Measurements from ENCODE around the gene IGF2BP1.
"Not testable (repeated sequence)": the region's sequence is repeated elsewhere in the genome, so short reads cannot be mapped to it uniquely, and the experiment has no call there.

Gene IGF2BP1

DNA sequence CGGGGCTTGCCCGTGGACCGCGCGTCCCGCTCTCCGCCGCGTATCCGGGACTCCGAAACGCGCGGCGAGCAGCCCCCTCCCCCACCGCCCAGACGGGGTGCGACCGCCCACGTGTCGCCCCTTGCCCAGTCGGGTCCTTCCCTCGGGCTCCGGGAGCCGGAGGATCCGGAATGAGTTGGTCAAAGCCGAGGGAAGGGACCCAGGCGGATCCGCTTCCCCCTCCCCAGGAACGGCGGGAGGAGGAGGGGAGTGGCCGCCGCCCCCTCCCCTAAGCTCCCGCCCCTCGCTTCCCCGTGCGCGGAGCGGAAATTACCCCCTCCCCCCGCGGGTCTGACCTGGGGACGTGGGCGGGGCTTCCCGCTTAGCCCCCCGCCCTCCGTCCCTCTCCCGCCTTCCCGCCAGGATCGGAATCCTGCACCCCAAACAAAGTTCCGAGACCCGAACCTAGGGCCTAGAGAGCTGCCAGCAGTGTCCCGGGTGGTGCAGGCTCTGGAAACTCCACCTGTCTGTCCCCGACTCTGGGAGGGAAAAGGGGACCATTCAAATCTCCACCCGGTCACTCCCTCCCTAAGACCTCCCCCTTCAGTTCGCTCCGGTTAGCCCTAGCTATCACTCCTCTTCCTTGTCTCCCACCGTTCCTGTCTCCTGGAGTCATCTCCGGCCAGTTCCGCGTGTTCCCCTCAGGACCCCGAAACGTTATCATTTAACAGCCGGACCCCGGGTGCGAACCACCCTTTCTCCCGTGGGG, 1.0 kb upstream of the IGF2BP1 start:
- no peak for DNase-seq (ENCODE audit: low read depth)

DNA sequence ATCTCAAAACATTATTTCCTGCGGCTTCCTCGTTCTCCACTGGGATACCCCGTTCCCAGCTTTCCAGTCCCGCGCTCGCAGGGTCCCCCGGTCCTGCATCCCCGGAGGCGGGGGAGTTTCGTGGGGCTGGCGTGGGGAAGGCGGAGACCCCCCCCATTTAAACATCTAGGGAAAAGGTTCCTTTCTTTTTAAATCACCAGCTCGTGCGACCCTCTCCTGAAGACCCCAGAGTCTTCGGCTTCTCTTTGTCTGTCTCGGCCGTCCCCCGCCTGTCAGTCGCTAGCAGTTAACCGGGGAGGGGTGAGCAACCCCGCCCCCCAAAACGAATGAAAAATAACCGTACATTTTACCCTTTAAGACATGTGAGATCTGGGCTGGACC, 473 bp upstream of the IGF2BP1 start:
- no peak for DNase-seq (ENCODE audit: low read depth)

DNA sequence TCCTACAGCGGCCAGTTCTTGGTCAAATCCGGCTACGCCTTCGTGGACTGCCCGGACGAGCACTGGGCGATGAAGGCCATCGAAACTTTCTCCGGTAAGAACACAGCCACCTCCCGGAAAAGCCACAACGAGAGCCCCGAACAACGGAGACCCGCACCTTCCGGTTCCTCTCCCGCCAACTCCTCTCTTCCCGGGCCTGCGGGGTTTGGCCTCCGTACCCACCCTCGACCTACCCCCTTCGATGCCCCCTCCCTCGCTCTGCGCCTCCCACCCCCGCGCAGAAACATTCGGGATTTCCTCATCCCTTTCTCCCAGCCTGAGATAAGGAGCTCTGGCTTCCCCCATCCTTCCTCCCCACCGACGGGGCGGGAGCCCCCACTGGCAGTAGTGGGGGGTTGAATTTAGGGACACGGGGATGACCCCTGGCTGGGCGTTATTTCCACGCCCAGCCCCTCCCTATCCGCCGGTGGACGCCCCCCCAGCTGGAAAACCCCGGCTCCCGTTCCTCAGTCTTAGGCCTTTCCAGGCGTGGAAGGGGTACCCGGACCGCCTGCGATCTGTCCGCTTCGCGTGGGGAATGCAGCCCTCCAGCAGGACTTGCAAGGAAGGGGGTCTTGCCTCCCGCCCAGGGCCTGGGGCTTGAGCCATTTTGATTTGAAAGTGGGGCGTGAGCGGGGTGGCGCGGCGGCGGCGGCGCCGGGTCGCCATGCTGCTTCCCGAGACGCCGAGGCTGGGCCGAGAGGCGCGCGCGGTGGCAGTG, 822 bp downstream of the IGF2BP1 start:
- peak; percentile 60 for DNase-seq (ENCODE audit: low read depth)

DNA sequence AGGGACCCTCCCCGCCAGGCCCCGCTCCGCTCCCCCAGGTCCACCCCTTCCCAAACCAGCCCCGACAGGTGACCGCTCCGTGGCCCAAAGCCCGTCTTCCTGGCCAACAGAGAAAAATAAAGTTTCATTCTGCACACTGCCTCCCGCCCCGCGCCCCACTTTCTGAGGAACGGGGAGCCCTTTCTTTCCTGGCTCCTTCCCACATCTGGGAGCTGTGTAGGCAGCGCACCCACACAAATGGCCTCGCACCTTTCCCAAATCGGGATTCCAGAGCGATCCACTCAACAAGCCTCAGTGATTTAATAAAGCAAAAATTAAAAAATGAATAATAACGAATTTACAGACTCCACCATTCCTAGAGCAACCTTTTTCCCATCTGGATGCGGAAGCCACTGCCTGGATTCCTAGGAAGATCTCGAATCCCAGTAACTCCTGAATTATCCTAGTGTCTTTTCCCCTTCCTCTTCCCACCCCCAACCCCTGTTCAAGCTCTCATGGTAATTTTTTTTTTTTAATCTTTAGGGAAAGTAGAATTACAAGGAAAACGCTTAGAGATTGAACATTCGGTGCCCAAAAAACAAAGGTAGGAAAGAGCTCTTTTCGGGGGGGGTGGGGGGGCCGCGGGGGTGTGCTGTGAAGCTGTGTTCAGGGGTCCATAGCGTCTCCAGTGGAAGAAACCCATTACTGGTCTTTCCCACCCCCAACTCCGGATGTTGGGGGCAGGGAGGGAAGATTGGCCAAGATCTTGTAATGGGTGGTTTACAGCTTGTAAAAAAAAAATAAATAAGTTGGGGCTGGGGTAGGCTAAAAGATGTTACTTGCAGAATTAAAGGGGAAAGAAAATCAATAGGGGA, 1.6 kb downstream of the IGF2BP1 start:
- peak; percentile 69 for DNase-seq (ENCODE audit: low read depth)

DNA sequence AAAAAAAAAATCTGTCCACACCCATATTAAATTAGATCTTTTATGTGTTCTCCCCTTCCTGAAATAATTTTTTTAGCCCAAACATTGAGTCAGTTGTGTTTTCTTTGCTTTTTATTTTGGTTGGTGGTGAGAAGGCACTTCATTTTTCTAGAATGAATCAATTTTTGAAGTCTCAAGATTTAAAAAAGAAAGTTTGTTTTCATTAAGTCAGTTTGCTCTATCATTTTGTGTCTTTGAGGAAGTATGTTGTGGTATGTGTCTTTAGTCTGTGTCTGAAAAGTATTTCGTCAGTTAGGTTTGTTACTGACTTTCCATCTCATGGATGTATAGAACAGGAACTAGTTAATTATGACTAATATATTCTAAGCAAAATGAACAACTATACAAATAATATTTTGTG, 3.8 kb downstream of the IGF2BP1 start:
- peak; percentile 52 for DNase-seq (ENCODE audit: low read depth)

DNA sequence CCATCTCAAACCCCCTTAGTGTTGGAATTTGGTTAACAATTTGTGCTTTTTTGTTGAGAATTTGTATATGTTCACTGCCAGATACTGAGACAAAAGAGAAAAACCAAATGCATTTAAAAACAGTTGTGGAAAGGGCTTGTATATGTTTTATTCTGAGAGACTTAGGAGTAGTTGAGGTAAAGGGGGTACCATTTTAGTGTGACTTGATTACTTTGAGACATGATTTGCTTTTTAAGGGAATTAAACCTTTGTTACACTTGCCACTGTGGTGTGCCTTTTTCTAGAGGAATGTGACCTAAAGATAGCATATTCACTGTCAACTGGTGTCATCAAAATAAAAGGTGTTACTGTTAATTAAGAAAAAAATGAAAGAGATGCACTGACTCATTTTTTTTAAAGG, 4.5 kb downstream of the IGF2BP1 start:
- no peak for DNase-seq (ENCODE audit: low read depth)

DNA sequence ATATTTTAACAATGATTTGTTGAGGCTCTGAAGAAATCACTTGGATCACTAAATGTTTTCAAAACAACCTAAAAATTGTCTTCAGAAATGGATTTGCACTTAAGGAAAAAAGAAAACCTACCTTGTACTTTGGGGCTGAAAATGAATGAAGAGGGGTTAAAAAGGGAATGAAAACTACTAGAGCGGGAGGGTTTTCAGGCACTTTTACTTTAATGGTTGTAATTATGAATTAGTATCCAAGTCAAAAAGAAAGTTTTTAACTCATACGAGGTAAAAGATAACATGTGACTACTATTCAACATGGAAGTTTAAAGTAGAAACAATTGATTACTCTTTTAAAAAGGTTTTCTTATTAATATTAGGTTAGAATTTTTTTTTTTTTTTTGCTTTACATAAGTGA, 5.1 kb downstream of the IGF2BP1 start:
- DNase-seq (ENCODE audit: low read depth): no peak

DNA sequence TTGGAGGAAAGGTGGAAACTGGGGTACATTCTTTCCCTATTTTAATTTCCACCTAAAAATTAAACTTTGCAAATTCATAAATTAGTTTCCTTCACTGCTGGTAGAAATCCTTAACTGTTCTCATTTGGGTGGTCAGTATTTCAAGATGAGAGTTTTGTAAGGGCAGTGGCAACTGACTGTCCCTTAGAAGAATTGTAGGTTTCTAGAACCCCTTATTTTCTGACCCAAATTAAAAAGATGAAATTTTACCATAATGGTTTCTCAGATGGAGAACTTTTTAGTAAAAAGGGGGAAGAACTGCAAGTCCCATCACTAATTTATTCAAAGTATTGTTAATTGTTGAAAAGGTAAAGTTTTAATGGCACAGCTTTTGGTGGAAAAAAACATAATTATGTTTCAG, 5.6 kb downstream of the IGF2BP1 start:
- no peak for DNase-seq (ENCODE audit: low read depth)

DNA sequence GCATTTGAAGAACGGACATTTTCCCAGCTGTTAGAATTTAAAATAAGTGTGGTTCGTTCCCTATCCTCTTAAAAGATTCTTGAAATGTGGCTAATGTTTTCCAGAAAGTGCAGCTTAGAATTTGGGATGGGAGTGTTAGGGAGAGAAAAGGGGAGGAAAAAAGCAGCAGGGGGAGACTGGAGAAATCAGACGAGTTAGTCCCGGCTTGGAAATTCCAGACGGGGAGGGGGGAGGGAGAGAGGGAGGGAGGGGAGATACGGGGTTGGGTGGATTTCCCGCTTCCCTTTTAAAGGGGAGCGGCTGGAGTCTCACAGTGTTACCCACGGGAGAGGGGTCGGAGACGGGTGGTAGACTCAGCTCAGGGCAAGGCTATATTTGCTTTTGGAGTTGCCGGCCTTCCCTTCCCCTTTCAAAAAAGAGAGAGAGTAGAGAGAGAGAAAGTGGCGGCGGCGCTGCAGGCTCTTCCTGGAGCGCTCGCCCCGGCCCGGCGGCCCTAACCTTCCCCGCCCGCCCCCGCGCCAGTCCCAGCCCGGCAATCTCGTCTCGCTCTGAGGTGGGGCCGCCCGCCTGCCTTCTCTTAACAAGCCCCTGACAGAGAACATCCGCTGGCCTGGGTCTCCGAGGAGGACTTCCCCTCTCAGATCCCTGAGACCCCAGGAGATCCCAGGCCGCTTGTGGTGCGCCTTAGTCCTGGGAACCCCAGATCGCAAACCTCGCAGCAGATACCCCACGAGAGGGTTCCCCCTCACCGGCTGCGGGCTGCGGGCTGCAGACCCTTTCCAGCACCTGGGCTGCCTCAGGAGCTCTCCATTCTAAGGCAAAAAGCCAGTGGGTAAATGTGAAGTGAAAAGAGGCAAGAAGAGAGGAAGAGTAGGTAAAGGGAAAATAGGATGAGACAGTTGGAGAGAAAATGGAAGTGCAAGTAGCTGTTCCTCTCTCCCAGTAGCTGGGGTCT, 6.6 kb downstream of the IGF2BP1 start:
- DNase-seq (ENCODE audit: low read depth): peak; percentile 58

DNA sequence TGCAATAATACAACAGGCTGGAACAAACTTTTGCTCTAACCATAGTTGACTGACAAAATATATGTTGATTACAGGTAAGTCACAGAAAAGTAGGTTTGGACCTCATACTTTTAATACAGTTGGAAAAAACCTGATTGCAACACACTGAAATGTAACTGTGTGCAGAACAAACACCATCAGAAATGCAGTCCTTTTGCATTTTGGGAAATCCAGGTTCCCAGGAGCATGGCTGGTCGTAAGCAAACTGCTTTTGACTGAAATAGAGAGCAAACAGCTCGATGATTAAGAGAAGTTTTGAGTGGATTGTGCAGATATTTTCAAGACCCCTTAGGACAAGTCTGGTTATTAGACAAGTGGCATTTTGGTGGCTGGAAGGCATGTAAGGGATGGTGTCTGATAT, 8.0 kb downstream of the IGF2BP1 start:
- DNase-seq (ENCODE audit: low read depth): no peak

DNA sequence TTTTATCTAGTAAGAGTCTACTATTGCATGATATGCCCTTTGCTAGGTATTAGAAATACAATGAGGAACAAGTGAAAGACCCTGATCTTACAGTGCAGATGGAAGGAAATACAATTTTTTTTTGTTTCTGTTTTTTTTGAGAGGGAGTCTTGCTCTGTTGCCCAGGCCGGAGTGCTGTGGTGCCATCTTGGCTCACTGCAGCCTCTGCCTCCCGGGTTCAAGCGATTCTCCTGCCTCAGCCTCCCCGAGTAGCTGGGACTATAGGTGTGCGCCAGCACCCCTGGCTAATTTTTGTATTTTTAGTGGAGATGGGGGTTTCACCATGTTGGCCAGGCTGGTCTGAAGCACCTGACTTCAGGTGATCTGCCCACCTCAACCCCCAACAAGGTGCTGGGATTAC, 11.7 kb downstream of the IGF2BP1 start:
- not testable (repeated sequence) for DNase-seq (ENCODE audit: low read depth)

DNA sequence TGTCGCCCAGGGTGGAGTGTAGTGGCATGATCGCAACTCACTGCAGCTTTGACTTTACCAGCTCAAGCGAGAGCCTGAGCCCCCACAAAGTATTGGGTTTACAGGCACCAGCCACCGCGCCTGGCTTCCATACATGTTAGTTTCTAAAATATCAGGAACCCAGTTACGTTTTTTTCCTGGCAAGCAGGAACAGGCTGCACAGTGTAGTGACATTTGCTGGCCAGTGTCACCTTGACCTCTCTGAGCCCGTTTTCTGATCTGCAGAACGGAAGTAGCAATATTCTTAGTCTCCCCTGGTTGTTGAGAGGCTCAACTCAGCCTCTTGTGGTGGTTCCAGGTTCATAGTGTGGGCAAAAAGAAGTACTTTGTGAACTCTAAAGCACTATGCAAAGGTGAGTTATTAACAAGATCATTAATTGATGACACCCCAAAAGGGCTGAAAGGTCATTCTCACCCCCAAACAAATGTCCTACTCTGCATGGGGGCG, 15.6 kb downstream of the IGF2BP1 start:
- no peak for DNase-seq (ENCODE audit: low read depth)

DNA sequence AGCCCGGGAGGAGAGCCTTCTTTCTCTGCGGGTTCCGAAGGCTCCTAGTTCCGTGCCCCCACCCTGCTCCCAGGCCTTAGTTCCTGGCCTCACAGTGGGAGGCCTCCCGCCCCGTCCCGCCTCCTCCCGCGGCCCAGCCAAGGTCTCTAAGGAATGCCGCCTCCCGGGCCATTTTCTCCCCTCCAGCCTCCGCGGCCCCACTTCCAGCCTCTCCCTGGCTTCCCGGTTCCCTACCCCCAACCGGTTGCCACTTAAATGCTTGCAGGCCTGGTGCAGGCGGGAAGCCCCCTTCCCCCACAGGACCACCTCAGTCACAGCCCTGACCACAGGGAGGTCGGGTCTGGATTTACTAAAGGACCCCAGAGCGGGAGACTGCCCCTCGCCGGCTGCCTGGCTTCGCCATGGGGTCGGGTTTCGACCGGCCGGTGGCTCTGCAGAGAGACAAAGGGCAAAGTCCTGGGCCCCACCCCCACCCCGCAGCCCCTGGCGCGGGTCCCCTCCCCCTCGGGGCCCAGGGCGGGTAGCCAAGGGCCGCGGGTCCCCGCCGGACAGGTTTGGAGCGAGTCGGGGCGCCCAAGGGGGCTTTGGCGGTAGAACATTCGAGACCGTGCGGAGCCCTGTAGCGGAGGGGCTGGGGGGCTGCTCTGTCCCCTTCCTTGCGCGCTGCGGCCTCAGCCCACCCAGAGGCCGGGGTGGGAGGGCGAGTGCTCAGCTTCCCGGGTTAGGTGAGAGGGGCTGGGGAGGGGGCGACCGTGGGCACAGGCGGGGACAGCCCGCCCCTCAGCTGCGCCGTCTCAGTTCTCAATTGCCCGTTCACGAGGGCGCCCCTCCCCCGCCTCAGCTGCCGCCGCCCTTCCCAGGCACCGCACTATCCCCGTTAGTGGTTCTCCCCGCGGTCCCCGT, 16.4 kb downstream of the IGF2BP1 start:
- DNase-seq (ENCODE audit: low read depth): peak; percentile 47

DNA sequence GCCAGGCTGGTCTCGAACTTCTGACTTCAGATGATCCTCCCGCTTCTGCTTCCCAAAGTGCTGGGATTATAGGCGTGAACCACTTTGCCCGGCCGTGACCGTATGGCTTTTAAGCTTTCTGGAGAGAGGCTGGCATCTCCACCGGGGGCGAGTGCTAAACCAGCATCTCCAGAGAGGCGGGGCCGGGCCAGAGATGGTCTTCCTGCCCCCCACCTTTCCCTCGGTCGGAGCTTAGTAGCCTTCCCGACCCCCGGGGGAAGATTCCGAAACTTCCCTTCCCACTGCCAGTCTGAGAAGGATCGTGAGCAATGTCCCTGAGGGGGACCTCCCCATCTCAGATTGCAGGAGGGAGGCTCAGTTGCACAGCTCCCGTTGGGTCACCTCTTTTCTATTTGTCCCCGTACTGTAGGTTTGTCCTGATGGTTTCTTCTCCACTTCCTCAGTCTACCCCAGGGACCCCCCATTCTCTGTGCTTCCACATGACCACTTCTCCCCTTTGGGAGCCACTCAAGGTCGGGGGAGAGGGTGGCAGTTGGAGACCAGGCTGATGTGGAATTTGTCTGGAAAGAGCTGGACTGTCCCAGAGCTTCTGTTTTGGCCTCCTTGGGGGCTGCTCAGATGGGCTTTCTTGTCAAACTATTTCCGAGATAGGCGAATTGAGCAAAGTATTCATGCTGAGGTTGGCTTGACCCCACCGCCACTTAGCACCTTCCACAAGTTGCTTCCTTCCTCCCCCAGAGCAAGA, 18.2 kb downstream of the IGF2BP1 start:
- DNase-seq (ENCODE audit: low read depth): no peak

DNA sequence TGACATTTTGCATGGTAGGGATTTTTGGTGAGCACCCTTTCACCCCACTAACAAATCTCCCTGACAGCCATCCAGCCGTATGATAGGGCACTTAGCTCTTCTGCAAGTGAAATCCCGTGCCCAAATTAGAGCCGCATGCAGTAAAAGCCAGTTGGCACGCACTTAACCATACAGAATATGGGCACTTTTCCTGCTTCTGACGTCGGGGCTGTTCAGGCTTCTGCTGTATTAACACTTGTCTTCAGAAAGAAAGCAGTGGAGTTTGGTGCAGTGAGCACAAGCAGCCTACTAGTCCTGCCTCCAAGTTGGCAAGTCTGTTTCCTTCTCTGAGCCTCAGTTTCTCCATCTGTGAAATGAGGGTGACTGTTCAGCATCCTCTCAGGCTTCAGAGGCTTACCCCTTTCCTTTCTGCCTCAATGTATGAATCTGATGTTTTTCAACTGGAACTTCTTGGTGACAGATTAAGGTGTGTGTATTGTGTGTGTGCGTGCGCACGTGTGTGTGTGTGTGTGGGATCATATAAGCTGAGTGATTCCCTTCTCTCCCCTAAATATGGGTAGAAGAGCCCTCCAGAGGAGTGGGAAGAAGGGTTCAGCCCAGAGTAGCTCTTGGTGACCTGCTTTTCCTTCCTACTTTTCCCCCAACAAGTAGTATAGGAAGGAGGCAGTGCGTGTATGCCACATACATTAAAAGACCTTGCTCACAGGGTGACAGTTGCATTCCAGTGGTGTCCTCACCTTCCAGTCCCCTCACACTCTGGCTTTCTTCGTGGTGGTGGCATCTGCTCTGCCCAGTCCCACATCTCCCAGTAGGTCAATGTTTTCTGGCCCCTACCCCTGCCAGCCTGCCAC, 19.0 kb downstream of the IGF2BP1 start:
- DNase-seq (ENCODE audit: low read depth): no peak

DNA sequence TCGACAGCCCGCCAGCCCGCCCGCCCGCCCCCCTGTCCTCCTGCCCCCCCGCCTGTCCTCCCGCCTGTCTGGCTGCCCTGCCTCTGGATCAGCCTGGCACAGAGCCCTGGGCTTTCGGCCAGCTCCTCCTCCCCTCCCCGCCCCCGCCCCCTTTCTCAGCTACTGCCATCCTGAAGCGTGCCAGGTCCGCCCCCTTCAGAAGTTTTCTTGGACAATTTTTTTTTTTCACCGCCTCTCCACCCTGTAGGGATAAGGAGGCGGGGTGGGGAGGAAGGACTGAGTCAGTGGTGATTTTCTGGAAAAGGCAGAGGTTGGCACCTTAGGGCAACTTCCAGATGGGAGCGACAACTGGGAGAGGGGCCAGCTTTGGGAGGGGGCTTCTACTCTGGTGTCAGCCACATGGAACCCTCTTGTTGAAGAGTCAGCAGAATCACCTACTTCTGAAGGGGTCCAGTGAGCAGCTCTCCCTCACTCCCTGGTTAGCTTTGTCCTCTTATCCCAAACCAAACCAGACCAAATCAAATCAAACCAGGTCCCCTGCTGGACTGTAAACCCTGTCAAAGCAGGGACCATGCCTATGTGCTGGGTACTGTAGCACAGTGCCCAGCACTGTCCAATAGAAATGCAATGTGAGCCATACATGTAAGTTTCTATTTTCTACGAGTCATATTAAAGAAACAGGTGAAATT, 19.7 kb downstream of the IGF2BP1 start:
- DNase-seq (ENCODE audit: low read depth): peak; percentile 82

DNA sequence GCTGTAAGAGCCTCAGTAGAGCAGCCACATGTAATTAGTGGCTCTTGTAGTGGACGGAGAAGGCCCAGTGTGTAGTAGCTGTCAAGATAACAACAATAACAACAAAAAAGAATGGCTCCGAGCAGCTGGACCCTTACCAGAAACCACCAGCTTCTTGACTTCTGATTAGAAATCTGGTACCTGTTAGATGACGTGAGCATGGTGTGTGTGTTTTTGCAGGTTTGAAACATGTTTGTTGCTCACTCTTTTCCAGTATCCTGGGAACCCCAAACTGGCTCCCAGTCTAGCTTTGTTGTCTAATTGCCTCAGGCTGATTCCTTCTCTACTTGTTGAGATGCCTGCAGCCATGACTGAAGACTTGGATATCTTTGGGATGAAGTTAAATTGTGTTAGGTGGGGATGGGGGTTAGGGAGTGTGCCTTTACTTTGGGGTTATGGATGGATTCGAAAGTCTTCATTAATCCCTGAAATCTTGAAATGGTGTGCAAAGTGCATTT, 21.0 kb downstream of the IGF2BP1 start:
- DNase-seq (ENCODE audit: low read depth): no peak

DNA sequence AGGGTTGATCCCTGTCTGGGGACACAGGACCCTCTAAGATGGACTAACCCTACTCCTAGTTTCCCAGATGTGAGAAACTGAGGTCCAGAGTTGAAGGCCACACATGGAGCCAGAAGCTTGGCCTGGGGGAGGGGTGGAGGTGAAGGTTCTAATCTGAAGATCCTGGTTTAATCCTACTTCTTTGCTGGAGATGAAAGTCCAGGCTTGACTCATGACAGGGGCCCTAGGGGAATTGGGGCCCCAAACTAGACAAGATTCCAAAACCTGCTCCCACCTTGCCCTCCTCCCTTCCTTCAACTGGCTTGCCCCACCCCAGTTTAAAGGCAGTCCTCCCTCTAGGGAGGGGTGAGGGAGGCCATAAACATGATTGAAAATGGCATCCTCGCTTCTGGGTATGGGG, 21.6 kb downstream of the IGF2BP1 start:
- no peak for DNase-seq (ENCODE audit: low read depth)

Data from amniotic epithelial cell (primary cell).